ENCODE data around the gene LAD1.

LAD1 gene

DNA sequence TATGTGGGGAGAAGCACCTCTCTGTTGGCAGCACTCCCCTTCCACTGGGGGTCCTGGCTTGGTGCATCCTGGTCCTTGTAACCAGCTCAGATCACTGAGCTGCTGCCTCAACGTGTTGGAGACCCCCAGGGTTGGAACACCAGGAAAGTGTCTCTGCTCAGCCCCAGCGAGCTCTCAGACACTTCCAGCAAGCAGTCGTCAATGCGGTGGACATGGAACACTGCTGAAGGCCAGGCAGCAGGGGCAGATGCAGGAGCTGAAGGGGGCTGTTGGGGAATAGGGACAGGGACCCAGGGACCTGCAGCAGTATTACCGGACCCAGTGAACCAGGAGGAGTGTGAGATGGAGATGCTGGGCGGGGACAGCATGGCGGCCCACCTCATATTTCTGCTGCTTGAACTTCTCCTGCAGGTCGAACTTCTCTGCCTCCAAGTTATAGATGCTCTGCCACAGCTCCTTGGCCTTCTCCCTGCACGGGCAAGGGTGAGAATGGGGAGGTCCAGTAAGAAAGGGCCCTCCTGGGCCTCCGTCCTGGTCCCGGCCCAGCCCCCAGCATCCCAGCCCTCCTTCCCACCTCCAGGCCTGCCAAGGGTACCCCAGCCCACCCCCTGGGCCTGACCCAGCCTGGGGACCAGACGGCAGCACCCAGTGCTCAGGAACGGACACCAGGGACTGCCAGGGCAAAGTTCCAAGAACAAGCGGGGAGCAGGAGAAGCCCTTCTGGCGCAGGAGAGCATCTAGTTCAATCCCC lies 38.0 kb downstream of the LAD1 start:
- DNase-seq, result no peak

DNA sequence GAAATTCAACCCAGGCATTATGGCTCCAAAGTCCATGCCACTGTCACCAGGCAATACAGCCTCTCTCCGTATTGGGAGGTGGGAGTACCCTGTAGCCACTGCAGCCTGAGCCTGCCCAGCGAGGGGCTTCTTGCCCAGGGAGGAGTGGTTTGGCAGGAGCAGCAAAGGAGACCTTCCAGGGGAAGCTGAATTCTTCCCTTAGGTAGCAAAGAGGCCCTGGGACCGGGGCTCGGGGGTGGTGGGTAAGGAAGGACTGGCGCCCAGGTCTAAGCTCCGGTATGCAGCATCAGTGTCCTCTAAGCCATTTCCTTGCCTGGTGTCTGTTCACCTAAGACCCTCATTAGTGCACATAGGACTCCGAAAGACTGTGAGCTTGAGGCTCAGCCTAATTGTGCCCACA lies 38.6 kb downstream of the LAD1 start:
- no peak for DNase-seq

DNA sequence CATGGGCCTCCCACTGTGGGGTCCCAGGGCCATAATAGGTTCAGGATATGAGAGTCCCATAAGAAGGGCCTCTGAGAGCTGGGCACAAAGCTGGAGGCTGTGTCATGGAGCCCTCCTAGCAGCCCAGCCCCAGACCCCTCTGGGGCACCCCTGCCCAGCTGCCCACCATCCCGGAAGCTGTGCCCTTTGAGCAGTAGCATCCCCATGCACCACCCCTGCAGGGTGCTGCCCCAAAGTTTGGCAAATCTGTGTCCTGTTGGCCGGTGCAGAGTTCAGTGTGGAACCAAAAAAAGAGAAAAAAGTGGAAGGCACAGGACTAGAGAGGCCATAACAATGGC lies 39.3 kb downstream of the LAD1 start:
- DNase-seq, result no peak

DNA sequence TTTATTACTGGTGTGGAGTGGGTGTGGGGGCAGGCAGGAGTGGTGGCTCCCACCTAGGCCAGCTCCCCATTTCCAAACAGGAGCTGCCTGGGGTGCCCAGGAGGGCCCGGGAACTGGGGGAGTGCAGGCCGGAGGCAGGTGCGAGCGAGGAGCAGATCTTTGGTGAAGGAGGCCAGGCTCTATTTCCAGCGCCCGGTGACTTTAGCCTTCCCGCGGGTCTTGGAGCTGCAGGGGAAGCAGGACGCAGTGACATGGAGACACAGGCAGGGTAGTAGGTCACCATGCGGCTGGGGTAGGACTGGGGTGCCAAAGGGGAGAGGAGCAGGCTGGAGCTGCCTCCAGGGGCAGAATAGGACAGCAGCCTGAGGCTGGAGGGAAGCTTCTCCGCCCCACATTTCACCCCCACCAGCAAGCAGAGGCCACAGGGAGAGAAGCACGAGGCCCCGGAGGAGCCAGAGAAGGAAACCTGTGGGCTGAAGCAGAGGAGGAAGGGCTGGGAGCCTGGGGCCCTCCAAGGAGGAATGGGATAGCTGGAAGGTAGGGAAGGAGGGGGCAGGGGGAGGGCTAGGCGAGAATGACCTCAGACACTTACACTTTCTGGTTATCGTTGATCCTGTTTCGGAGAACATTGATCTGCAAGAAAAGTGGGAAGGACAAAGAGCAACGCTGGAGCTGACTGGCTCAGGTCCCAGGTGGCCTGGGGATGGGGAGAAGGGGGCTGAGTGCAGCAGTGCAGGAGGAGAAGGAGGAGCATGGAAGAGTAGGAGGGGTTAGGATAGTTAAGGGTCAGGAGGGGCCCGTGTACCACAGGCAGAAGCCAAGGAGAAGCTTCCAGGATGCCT lies 39.9 kb downstream of the LAD1 start:
- no peak for DNase-seq

DNA sequence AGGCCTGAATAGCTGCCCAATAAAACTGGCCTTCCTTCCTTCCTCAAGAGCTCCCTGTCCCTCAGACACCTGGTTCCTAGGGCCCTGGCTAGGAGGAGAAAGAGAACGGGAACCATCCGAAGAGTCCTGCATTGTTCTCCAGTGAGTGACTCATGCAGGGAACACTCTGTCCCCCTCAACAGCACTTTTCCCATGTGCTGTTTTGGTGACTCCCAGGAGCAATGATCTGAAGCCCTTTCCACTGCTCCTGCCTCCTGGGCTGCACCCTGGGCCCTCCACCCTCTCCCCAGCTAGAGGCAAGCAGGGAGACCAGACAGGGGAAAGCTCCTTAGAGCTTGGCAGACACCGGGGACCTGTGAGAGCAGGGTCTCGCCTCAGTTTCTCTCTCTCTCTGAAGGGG lies 40.5 kb downstream of the LAD1 start:
- DNase-seq, result no peak

DNA sequence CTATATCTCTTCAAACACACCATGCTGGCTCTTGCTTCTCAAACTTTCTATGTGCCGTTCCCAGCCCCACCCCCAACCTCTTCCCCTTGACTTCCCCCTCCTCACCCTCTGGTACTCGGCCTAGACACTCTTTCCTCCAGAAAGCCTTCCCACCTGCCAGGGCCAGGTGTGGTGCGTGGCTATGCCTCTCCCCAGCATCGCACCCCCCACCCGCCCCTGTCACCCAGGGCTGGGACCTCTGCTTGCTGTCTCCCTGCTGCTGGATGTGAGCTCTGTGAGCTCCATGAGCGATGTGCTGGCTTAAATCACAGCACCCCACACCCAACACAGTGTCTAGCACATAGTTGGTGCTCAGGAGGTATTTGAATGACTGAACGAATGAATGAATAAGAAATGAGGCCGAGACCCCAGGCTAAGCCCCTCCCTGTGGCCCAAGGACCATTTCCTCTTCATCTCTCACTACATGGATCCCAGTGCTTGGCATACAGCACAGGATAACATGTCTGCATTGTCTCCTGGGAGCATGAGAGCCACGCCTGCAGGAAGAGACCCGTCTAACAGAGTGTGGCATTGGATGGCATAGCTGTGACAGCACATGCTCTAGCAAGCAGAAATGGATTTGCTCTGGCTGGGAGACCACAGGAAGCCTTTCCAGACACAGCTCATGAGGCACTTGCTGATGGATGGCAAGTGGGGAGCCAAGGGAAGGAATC lies 41.3 kb downstream of the LAD1 start:
- no peak for DNase-seq

DNA sequence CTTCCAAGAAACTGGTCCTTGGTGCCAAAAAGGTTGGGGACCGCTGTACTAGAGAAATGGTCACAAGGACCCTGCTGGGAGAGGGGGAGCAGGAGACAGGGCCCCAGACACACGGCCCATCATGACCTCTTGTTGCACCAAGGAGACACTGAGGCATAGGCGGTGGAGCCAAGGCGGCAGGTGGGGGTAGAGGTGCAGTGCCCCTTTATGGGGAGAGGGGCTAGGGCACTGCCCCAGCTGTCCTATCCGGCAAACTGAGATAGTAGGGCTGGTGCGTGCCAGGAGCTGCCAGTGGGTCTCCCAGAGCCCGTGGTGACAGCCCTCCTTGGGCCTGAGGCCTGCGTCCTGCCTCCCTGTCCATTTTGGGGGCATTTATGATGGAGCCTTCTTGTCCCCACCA lies 41.9 kb downstream of the LAD1 start:
- DNase-seq, result no peak

DNA sequence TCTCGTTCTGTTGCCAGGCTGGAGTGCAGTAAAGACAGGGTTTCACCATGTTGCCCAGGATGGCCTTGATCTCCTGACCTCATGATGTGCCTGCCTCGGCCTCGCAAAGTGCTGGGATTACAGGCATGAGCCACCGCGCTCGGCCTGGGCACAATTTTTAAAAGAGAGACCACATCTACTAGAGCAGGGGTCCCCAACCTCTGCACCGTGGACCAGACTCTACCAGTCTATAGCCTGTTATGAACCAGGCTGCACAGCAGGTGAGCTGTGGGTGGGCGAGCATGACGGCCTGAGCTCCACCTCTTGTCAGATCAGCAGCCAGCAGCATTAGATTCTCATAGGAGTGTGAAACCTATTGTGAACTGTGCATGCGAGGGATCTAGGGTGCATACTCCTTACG lies 42.4 kb downstream of the LAD1 start:
- no peak for DNase-seq

DNA sequence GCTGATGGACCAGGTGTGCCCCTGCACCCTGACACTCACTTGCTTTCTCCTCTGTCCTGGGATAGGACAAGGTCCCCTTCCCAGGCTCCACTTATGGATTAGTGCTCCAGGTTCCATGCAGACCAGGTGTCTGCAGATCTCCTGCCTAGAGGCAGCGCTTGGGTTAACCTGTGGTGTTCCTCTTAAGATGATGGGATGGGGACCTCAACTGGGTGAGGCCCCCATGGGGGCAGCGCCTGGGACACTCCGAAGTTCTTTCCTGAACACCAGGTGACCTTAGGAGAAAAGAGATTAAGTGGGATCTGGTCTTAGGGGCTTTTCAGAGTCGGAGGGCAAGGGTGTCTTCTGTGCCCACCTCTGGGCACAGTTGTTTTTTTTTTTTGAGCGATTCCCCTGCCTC lies 42.9 kb downstream of the LAD1 start:
- DNase-seq, result no peak

DNA sequence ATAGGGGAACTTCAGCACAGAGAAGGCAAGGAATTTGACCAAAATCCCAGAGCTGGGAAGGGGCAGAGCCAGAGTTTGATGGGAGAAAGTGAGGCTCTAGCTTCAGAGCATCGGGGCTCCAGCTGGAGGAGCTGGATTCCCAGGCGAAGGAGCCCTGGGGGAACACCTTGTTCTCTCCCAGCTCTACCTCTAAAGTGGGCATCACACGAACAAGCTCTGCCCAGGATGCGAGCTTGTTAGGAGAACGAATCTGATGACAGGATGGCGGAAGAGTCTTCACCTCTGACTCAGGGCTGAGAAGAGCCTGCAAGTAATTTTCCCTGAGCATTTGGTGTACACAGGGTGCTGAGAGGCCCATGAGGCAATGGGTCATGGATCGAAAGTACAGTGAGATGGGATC lies 43.7 kb downstream of the LAD1 start:
- DNase-seq, result no peak

DNA sequence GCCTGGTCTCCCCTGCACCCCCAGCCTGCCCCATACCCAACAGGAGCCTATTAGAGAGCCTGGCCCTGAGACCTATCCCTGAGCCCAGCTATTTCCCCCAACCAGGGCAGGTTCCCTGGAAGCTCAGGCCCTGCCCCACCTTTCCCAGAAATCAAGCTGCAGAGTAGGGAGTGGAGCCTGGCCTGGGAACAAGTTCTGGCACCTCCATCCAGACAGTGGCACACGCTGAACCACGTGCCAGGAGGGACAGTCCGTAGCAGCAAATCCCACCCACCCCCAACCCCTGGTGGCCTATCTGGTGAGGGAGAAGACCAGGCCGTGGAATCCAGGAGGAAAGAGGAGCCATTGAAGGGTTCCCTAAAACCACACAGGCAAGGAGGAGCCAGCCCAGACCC lies 44.2 kb downstream of the LAD1 start:
- no peak for DNase-seq

DNA sequence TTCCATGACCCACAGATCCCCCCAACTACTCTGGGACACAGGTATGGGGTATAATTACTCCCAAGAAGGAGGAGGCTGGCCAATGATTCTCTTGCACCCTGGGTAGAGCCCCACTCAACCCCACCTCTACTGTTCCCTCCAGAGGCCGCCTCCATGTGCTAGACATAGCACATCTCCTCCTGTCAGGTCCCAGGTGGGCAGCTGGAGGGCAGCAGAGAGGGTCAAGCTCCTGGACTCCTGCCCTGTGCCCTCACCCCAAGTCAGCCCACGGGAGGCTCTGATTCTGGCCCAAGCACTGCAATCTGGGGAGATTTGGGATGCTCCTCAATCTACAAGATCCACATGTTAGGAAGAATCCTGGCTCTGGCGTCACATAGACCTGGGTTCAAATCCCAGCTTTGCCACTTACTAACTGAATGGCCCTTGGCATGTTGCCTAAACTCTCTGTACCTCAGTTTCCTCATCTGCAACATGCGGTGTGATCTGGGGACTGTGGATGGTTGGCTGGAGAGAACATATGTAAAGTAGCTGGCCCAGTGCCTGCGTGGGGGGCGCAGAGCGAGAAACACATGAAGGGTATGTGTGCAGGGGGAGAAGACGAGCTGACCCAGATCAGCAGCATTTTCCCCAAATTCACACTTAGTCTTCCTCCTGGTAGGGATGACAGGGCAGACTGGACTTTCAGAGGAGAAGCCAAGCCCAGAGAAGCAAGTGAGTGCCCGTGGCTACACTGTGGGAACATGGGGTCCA lies 44.8 kb downstream of the LAD1 start:
- DNase-seq, result no peak

DNA sequence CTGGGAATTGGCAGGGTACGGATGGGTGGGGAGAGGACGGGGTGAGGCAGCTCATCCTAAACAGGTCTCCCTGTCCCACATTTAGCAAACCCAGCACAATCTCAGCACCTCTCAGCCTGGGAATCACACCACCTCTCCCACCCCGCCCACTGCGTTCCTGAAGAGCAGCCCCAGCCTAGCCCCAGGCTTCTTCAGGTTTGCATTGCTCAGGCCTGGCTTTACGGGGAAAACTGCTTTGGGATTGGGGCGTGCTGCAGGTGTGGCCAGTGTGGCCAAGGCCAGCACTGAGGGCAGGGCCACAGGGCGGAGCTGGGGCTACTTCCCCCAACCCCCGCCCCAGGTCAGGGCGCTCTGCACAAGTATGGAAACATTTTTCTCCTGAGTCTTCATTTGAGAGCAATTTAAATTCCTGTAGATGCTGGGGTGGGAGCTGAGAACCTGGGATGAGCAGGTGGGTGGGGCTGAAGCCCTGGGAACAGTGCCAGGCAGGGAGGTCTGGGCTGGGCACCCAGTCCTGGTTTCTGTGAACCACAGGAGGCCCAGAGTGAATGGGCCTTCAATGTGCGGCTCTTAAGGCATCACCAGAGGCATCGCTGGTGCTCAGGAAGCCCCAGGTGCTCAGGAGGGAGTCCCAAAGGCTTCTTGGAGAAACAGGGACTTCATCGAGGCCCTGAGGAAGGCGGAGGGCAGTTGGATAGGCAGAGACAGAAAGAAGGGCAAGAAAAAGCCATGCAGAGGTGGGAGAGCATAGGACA lies 45.8 kb downstream of the LAD1 start:
- DNase-seq, result no peak

DNA sequence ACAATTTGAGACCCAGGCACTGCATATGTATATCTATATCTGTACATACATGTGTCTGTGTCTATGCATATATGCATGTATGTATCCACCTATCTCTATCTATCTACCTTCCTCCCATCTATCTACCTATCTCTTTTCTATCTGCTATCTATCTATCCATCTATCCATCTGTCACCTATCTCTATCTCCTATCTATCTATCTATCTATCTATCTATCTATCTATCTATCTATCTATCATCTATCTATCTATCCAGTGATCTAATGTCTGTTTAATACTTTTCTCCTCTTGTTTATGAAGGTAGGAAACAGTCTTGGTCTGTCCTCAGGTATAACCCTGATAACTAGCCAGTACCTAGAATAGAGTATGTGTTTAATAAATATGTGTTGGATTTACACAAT lies 47.5 kb downstream of the LAD1 start:
- DNase-seq, result no peak

DNA sequence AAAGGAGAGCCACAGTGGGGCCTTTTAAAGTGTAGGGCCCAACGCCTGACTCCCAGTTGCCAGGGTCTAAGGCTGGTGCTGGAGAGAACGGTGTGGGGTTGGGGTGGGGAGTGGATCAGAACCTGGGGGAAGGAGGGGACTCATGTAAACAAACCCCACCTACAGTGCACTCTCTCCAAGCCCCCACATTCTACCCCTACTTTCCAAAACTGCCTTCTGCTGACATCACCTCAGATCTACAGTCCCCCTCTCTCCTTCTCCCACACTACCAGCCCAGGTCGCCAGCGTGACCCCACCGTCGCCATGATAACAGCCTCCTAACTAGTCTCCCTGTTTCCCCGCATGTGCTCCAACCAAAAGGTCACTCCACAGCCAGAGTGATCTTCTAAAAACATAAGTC lies 48.2 kb downstream of the LAD1 start:
- no peak for DNase-seq

DNA sequence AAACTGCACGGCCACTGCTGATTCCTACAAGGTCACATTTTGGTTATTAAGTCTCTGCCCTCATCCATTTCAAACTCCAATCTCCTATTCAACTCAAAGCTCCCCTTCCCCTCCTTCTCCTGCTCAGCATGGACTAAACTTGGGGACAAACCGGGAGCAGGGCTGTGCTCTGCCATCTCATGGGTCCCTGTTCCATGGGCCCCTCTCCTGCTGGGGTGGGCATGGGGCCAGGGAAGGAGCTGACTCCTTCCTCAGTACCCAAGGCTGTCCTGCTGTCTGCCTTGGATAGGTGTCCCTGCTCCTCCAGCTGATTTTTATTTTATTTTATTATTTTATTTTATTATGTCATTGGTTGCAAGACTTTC lies 48.8 kb downstream of the LAD1 start:
- DNase-seq, result no peak

DNA sequence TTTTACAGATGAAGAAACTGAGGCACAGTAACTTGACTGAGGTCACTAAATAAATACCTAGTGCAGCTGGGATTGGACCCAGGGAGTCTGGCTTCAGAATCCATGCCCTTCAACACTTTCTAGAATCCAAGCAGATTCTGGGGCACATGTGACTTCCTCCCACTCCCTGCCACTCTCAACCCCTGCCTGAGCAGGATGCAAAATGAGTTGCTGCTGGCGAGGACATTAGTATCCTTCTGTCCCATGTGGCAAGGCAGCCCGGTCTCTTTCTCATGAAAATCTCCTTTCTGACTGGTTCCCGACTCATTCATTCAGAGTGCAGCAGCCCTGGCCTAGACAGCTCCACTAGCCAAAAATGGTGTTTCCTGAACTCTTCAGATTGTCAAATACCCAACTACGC lies 50.0 kb downstream of the LAD1 start:
- DNase-seq, result no peak

DNA sequence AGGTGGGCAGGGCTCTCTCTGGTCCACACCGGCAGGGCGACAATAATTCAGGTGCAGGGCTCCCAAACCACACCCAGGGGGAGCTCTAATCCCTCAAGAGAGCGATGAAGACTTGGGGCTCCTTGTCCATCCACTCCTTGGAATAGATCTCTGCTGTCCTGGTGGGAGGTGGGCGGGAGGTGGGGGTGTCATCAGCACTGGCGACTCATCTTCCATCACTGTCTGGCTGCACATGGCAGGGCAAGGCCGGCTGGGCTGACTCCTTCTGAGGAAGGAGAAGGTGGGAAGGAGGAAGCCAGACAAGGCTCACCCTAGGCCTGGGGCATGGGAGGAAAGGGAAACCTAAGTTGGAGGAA lies 50.9 kb downstream of the LAD1 start:
- peak; percentile 63 for DNase-seq

DNA sequence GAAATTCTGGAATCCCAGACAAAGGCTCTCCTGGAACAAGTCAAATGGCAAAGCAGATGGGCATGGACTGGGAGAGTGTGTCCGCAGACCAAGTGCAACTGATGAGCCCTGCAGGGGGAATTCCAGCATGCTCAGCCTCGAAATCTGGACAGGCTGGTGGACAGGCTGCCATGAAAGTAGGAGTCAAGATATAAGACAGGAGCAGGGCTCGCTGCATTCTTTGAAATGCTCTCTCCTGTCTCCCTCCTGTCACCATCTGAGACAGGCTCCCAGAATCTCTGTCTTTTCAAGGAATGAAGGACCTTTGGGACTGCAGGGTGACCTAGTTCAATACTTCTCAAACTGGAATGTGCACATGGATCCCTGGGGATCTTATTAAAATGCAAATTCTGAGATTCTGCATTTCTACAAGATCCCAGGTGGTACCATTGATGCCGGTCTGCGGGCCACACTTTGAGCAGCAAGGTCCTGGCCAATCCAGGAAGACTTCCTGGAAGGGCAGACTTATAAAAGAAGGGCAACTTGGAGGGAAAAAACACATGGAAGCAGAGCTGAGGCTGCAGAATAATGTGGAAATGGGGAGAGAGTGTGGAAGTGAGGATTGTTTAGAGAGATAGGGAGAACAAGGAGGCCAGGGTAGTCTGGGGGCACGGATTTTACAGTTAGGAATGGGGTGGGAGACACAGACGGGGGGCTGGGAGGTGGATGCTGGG lies 51.5 kb downstream of the LAD1 start:
- no peak for DNase-seq

DNA sequence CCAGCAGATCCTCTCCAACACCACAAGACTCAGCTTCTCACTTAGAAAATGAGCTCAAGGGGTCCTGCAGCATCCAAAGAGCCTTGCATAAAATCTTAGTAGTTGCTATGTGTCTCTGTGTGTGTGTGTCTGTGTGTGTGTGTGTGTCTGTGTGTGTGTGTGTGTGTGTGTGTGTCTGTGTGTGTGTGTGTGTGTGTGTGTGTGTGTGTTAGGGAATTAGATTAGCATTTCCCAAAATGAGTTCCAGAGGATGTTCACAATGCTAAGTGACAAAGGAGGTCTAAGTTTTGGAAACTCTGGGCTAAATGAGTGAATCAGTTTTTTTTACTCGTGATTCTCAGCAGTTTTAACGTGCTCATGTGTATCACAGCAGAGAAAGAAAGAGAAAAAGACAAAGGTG lies 52.1 kb downstream of the LAD1 start:
- no peak for DNase-seq

DNA sequence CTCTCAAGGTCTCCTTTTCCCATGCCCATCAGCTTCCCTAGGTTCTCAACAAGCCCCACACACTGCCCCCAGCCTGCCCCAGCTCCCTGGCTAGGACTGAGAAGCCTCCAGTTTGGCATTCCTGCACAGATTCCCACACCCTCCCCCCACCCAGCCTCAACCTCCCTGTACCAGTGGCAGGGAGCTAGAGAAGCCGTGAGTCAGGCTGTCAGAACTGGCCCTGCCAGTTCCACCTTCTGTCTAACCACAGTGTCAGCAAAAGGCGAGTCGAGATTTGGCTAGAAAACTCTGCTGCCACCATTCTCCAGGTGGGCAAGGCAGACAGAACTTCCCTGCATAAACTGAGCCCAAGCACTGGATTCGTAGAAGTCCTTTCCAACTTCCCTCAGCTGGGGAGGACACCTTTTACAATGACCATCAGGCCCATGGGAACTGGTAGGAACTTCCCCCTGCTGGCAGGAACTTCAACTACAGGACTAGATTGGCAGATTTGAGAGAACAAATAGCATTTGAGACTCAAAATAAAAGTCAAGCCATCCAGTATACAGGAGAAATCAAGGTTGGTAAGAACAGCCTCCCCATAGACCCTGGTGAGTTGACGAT lies 52.7 kb downstream of the LAD1 start:
- DNase-seq, result no peak

DNA sequence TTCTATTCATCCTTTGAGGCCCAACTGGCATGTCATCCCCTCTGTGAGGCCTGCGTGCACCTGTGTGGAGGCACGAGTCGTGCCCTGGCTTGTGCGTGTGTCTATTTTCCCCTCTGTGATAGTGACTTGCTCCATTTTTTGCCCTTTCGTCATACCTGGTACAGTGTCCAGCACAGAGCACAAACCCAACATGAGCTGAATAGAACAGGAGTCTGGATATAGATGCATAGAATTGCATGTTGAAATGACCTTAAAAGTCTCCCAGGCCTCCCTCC lies 54.1 kb downstream of the LAD1 start:
- DNase-seq, result no peak
